HG03103 (cell line): ENCODE data around the gene RAB10.
"Not testable (repeated sequence)": the region's sequence is repeated elsewhere in the genome, so short reads cannot be mapped to it uniquely, and the experiment has no call there.

ENCODE experiments used
- ATAC-seq: cut with Tn5 transposase; IDR thresholded peaks from one replicate; pipeline ENCODE4 v1.9.1; 2021; ENCODE audit warnings: low read depth; ENCODE audit not compliant: unreplicated experiment

The RAB10 gene

GRCh38 chr2:26144953-26145680, 111.2 kb downstream of the RAB10 start:
- ATAC-seq: no peak

- no peak for ATAC-seq
Measured at GRCh38 chr2:26148501-26148900, 114.6 kb downstream of the RAB10 start.

GRCh38 chr2:26150243-26150642, 116.4 kb downstream of the RAB10 start:
- no peak for ATAC-seq

- no peak for ATAC-seq
Measured at GRCh38 chr2:26157580-26157979, 123.7 kb downstream of the RAB10 start.

GRCh38 chr2:26161926-26162325, 128.0 kb downstream of the RAB10 start:
- no peak for ATAC-seq

GRCh38 chr2:26162963-26163362, 129.1 kb downstream of the RAB10 start:
- no peak for ATAC-seq

GRCh38 chr2:26164231-26164630, 130.3 kb downstream of the RAB10 start:
- no peak for ATAC-seq

- ATAC-seq: no peak
Measured at GRCh38 chr2:26164641-26165211, 130.8 kb downstream of the RAB10 start.

GRCh38 chr2:26165403-26165802, 131.5 kb downstream of the RAB10 start:
- ATAC-seq: no peak

GRCh38 chr2:26166541-26166940, 132.7 kb downstream of the RAB10 start:
- not testable (repeated sequence) for ATAC-seq

GRCh38 chr2:26168785-26169184, 134.9 kb downstream of the RAB10 start:
- no peak for ATAC-seq

- ATAC-seq: no peak
Measured at GRCh38 chr2:26169226-26169625, 135.3 kb downstream of the RAB10 start.

GRCh38 chr2:26169681-26170414, 136.0 kb downstream of the RAB10 start:
- no peak for ATAC-seq

- no peak for ATAC-seq
Measured at GRCh38 chr2:26170795-26171194, 136.9 kb downstream of the RAB10 start.

- no peak for ATAC-seq
Measured at GRCh38 chr2:26172189-26172870, 138.4 kb downstream of the RAB10 start.

- ATAC-seq: no peak
Measured at GRCh38 chr2:26172871-26173775, 139.2 kb downstream of the RAB10 start, which contains the start of gene GAREM2. Gene GAREM2 (plus strand): TSS chr2:26173088. CDS start chr2:26173221, 133 bp downstream.

- no peak for ATAC-seq
Measured at GRCh38 chr2:26173776-26174482, 140.0 kb downstream of the RAB10 start.

- ATAC-seq: no peak
Measured at GRCh38 chr2:26174691-26175465, 141.0 kb downstream of the RAB10 start.
